ENCODE results near the gene MZF1.
"Not testable (repeated sequence)": the region's sequence is repeated elsewhere in the genome, so short reads cannot be mapped to it uniquely, and the experiment has no call there.

MZF1 gene

GRCh38 chr19:58572818-58573657 is at the start of gene MZF1:
MZF1 (minus strand) TSS chr19:58573335; CDS start chr19:58571389, 1,946 bp downstream.
- peak; percentile 99 for DNase-seq (ENCODE audit: low read depth)

DNA sequence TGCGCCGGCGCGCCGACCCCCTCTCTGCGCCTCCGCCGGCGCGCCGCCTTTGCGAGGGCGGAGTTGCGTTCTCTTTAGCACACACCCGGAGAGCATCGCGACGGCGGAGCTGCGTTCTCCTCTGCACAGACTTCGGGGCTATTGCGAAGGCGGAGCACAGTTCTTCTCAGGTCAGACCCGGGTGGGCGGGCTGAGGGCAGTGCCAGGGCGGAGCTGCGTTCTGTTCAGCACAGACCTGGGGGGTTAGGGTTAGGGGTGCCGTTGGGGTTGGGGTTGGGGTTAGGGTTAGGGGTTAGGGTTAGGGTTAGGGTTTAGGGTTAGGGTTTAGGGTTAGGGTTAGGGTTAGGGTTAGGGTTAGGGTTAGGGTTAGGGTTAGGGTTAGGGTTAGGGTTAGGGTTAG is 34.1 kb upstream of the MZF1 start:
- not testable (repeated sequence) for DNase-seq (ENCODE audit: low read depth)

DNA sequence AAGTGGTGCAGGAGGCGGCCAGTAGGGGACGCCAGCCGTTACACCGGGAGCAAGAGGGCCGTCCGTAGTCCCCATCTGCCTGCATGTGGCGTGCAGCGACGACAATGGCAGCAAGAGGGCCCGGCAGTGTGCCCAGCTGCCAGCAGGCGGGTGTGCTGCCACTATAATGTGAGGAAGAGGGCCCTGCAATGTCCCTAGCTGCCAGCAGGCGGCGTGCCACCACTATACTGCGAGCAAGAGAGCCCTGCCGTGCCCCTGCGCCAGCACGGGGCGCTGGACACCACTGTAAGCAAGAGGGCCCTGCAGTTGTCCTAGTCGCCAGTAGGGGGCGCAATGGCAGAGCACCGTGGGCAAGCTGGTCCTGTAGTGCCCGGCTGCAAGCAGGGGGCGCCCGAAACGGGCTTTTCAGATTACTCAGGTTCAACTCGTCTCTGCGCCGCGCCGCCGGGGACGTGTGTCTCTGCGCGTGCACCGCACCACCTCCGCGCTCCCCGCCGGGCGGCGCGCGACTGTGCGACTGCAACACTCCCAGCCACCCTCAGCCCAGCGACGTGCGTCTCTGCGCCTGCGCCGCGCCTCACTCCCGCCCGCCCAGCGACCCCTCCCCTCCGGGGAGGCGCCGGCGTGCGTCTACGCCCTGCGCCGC is 33.2 kb upstream of the MZF1 start:
- DNase-seq (ENCODE audit: low read depth), result not testable (repeated sequence)

GRCh38 chr19:58586133-58586765 is 13.1 kb upstream of the MZF1 start:
- no peak for DNase-seq (ENCODE audit: low read depth)

DNA sequence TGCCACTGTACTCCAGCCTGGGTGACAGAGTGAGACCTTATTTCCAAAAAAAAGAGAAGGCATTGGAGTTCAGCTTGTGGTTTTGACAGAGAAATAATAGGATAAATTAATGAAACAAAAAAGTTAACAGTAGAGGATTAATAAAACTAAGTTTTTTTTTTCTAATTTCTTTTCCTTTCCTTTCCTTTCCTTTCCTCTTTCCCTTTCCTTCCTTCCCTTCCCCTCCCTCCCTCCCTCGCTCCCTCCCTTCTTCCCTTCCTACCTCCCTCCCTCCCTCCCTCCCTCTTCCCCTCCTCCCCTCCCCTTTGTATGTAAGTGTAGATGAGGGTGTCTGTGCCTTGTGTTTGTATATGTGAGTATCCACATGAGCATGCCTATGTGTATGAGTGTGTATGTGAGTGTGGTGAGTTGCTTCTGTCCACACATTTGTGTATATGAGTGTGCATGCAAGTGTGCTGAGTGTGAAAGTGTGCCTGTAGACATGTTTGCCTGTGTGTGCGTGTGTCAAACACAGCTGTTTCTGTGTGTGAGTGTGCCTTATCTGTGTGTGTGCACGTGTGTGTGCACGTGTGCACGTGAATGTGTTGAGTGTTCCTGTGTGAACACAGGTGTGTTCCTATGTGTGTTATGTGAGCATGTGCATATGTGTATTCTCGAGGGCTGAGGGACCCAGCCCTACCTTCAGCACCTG is 12.5 kb upstream of the MZF1 start:
- DNase-seq (ENCODE audit: low read depth), result no peak

DNA sequence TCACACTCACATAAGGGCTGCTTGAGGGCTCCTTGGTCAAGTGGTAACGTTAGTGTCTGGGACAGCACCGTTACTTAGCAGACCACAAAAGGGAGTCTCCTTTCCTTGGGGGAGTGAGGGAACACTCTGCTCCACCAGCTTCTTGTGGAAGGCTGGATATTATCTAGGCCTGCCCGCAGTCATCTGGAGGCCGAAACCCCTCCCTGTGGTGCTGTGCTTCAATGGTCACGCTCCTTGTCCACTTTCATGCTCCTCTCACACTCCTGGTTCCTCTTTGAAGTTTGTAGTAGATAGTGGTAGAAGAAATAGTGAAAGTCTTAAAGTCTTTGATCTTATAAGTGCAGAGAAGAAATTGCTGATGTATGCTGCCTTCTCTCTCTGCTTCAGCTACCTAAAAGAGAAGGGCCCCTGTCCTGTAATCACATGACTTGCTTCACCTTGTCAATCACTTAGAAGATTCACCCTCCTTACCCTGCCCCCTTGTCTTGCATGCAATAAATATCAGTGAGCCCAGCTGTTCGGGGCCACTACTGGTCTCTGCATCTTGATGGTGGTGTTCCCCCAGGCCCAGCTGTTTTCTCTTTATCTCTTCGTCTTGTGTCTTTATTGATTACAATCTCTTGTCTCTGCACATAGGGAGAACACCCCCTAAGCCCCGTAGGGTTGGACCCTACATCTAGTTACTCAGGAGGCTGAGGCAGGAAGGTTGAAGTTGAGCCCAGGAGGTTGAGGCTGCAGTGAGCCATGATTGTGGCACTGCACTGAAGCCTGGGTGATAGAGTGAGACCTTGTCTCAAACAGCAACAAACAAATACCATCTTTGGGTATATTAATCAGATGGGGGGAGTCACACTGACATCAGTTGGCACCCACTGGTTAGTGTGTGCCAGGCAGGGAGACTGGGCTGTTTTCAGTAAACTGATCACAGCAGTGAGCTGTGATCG is 11.6 kb upstream of the MZF1 start:
- no peak for DNase-seq (ENCODE audit: low read depth)

DNA sequence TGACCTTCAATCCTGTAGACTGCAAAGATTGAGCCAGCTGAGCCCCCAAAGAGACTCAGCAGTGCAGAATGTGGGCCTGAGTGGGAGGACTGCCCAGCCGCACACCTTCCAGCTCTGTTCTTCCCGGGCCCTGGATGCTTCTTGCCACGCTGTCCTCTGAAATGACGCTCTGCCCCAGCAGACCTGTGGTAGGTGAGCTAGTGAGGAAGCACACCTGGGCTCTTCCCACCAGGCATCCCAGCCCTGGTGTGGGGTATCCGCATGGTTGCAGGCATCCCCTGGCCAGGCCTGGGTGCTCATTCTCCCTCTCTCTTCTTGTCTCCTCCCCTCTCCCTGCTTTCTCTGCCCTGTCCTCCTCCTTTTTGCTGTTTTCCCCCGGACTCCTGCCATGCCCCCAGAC is 9.8 kb upstream of the MZF1 start:
- no peak for DNase-seq (ENCODE audit: low read depth)

DNA sequence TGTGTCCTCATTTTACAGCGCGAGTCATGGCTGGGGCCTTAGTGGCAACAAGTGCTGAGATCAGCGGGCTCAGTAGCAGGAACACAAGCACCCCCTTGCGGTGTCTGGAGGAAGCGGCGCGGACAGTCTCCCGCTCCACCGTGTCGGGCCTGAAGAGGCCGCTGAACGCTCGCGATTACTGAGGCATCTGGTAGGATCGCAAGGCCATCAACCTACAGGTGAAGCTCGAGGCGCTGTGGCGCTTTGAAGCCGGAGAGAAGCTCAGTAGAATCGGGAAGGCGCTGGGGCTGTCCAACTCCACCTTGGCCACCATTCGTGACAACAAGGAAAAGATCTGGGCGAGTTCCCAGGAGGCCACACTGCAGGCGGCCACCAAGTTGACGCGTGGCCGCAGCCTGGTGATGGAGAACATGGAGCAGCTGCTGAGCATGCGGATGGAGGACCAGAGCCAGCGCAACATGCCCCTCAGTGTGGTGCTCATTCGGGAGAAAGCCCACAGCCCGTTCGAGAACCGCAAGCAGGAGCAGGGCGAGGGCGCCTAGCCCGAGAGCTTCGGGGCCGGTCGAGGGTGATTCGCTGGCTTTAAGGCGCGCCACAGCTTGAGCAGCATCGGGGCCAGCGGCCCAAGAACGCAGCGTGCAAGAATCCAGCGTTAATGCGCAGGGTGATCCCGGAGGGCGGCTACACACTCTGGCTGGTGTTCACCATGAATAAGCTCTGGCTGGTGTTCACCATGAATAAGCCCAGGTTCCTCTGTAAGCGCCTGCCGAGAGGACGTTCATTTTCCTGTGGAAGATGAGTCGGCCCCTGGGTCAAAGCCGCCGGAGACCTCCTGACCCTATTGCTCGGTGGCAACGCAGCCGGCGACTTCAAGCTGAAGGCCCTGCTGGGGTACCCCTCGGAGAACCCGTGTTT is 8.3 kb upstream of the MZF1 start:
- peak; percentile 83 for DNase-seq (ENCODE audit: low read depth)

GRCh38 chr19:58579473-58580142 is 6.5 kb upstream of the MZF1 start:
- no peak for DNase-seq (ENCODE audit: low read depth)

DNA sequence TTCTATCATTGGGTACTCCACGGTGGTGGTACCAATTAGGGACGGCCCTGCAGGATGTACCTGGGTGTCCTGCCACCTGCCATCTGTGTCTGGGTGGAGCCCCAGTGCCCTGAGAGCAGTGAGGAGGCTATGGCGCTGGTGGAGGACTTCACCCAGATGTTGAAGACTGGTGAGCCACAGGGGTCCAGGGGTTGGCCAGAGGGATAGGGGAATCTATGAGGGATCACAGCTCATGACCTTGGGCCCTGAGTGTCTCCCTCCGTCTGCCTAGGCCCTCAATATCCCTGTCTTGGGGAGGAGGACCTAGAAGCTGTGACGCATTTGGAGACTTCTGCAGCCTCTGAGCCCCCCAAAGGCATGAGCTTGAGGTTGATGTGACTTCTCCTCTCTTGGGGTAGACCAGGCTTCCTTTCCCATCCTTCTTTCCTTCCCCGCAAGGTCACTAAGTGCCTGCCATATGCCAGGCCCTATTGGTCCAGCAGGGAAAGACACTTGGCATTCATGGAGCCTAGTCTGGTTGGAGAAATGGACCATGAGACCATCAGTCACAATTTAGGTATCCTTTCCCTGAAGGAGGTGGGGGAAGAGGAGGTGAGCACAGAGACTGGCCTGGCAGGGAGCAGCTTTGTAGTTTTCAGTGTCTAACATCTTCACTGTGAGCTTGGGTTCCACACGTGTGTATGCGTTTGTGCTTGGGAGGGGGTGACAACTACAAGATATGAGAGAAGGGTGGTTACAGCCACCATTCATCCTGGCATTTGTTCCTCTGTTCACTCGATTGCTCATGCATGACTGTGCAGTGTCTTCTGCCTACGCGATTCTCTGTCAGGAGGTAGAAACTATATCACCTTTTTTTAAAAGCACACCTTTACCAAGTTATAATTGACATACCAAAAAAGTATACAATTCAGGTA is 5.1 kb upstream of the MZF1 start:
- no peak for DNase-seq (ENCODE audit: low read depth)

- DNase-seq (ENCODE audit: low read depth), result not testable (repeated sequence)
These were observed 4.4 kb upstream of the MZF1 start for GRCh38 chr19:58577581-58577980.

DNA sequence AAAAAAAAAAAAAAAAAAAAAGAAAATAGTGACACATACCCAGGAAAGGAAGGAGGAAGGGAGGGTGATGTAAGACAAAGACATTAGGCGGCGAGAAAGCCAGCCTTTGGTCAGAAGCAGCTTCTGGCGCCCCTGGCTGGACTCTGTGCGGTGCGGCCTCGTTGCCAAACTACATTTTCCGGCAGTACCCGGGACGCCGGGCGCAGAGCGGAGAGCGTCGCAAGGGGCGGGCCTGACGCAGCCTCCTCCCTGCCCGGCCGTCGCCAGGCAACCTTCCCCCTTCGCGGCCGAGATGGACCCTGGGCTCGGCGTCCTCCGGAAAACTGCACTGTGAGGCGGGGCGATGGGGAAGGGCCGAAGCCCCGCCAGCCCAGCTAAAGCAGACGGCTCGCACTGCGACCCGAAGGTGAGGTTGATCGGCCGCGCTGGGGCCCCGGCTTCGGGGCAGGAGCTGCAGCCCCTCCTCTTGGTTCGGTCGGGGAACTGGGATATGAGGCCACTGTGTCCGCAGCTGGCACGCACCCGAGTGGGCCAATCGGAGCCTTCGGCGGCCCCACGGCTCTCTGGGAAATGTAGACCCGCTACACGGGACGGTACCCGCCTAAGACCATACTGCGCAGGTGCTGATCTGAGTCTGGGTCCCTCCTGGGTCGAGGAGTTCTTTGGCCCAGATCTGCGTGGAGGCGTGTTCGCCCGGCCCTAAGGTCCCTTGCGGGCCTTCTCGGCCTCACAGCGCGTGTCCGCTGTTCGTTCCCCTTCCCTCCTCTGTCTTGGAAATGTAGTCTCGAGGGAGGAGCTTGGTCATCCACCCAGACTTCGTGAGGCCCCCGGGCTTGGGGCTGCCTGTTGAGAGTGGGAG is 2.3 kb upstream of the MZF1 start:
- DNase-seq (ENCODE audit: low read depth), result peak; percentile 60

DNA sequence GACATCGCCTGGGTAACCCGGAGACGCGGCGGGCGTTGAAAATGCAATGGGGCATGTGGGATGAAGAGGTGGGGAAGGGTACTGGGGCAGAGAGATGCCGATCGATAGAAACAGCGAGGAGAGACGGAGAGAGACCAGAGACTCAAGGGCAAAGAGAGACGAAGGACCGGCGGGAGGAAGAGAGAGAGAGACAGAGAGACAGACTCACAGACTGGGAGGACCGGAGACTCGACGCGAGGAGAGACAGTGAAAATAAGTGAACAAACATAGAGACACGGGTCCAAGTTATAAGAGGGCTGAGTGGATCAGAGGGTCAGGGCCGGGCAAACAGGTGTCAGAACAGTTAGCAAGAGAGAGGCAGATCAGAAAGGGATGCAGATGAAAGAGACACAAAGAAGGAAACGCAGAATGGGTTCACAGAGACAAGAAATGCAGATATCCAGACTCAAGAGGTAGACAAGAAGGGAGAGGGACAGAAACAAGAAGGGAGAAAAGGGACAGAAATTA is 576 bp upstream of the MZF1 start:
- DNase-seq (ENCODE audit: low read depth), result no peak

DNA sequence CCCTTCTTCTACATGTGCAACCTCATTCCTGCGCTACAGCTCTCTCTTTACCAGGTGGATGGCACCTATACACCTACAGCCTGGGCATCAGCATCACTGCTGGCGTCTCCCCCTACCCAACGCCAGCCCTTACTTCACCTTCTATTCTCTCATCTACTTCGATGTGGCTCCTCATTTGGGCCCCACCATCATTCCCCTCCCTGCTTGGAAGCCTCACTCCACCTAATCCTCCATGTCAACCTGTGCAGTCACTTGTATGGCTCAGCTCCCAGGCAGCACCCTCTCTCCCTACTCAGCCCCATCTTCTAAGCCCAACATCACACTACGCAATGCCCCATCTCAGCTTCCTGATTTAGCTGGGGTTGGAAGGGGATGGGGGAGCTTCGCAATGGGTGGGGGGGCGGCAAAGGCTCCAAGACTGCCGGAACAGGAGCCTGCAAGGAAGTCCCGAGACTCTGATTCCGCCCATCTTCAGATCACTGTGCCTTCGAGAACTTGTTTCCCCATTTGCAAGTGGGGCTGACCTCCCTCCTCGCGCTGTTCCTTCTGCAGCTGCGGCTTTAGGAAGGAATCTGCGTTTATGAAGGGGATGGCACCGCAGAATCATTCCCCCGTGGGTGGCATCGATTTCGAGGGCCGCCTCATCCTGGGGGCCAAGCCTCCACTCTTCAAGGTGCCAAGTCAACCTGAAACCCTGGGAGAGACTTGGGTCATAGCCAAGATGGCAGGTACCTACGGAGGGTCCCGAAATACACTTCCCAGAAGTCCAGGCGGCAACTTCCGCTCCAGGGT is 913 bp downstream of the MZF1 start:
- no peak for DNase-seq (ENCODE audit: low read depth)

- DNase-seq (ENCODE audit: low read depth), result no peak
These were observed 1.6 kb downstream of the MZF1 start for GRCh38 chr19:58571575-58571947.

GRCh38 chr19:58570770-58571574 is 2.2 kb downstream of the MZF1 start:
- no peak for DNase-seq (ENCODE audit: low read depth)
